Measurements from ENCODE around the gene DENND5B.
"Not testable (repeated sequence)": the region's sequence is repeated elsewhere in the genome, so short reads cannot be mapped to it uniquely, and the experiment has no call there.

The DENND5B gene

GRCh38 chr12:31471823-31472222, 119.1 kb downstream of the DENND5B start:
- no peak for DNase-seq (ENCODE audit: low read depth)

- DNase-seq (ENCODE audit: low read depth): no peak
These were observed 119.9 kb downstream of the DENND5B start for GRCh38 chr12:31471051-31471450.

- no peak for DNase-seq (ENCODE audit: low read depth)
These were observed 120.5 kb downstream of the DENND5B start for GRCh38 chr12:31470459-31470858.

DNA sequence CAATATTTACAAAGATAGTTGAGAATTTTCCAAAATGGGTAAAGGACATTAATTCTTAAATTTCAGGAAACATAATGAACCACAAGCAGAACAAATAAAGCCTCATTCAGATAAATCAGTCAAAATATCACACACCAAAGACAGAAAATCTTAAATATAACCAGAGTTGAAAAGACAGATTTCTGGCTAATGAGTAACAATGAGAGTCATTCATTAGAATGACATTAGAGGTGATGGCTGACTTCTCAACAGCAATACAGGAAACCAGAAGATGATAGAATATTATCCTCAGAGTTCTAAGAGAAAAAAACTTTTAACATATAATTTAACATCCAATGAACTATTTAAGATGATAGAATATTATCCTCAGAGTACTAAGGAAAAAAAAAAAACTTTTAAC, 124.2 kb downstream of the DENND5B start:
- DNase-seq (ENCODE audit: low read depth): no peak

GRCh38 chr12:31465002-31465401, 125.9 kb downstream of the DENND5B start:
- no peak for DNase-seq (ENCODE audit: low read depth)

- no peak for DNase-seq (ENCODE audit: low read depth)
These were observed 130.9 kb downstream of the DENND5B start for GRCh38 chr12:31460024-31460423.

GRCh38 chr12:31456562-31456961, 134.4 kb downstream of the DENND5B start:
- no peak for DNase-seq (ENCODE audit: low read depth)

- DNase-seq (ENCODE audit: low read depth): no peak
These were observed 146.2 kb downstream of the DENND5B start for GRCh38 chr12:31444736-31445135.

GRCh38 chr12:31440586-31440985, 150.3 kb downstream of the DENND5B start:
- DNase-seq (ENCODE audit: low read depth): no peak

GRCh38 chr12:31440134-31440533, 150.8 kb downstream of the DENND5B start:
- DNase-seq (ENCODE audit: low read depth): no peak

DNA sequence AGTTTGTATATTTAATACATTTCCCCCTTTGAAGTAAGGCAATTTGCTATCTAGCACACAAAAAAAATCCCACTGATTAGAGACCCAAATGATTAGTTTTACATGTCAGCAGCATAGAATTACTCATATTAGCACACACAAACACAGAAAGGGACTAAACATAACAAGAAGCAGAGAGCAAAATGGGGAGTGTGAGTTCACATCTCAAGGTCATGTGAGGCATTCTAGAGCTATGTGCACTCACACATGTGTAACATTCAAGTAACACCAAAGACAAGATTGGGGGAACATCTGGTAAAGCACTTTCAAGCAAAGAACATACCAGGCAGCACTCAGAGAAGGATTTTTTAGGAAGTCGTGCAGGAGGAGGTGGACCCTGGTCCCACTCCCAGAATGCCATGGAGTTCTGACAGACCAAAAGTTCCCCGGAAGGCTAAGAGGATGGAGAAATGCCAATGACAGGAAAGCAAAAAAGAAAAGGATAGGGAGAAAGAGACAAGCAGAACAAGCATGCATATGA, 159.2 kb downstream of the DENND5B start:
- DNase-seq (ENCODE audit: low read depth): no peak

DNA sequence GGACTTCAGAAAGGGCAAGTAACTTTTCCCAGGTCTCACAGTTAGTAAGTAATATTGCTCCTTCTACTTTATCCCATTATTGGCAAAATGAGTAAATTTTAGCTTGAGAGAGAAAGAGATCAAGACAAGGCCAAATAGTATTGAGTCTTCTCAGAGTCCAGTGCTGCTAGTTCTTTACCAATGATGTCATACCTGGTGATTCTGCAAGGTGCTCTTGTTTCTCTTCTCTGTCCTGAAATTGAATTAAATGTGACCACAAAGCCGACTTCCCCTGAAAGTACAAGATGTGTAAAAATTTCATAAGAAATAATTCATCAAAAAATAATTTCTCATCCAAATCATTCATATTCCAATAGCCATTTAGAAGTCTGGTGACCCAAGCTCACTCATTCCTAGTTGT, 167.5 kb downstream of the DENND5B start:
- no peak for DNase-seq (ENCODE audit: low read depth)

DNA sequence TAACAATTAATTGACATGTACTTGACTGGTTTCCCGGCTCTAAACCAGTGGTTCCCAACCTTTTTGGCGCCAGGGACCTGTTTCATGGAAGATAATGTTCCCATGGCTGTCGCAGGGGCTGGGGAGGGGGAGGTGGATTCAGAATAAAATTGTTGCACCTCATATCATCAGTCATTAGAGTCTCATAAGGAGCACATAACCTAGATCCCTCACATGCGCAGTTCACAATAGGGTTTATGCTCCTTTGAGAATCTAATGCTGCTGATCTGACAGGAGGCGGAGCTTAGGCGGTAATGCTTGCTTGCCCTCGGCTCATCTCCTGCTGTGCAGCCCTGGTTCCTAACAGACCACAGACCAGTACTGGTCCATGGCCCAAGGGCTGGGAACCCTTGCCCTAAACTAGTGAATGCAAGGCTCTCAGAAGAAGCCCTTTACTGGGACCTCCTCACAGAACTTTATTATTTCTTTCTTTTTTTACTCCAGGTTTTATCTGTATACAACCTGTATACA, 178.6 kb downstream of the DENND5B start:
- DNase-seq (ENCODE audit: low read depth): no peak

GRCh38 chr12:31408763-31409162, 182.2 kb downstream of the DENND5B start:
- DNase-seq (ENCODE audit: low read depth): no peak

GRCh38 chr12:31407562-31407961, 183.4 kb downstream of the DENND5B start:
- DNase-seq (ENCODE audit: low read depth): no peak

DNA sequence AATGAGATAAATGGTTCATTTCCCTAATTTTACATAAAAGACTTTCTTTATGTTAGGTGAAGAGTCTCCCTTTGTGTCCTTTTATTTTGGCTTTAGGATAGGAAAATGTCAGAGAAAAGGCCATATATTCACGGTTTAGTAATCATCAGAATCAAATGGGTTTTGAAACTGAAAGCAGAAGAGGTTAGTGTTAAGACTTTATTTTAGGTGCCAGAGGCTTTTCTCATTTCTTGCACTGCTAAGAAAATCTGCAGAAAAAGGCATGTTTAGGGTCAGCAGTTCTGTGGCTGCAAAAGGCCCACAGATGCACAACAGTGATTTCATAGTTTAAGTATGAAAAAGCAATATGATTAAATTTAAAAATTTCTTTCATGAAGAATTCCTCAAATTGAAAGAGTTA, 184.6 kb downstream of the DENND5B start:
- DNase-seq (ENCODE audit: low read depth): no peak

GRCh38 chr12:31405021-31405420, 185.9 kb downstream of the DENND5B start:
- DNase-seq (ENCODE audit: low read depth): no peak

DNA sequence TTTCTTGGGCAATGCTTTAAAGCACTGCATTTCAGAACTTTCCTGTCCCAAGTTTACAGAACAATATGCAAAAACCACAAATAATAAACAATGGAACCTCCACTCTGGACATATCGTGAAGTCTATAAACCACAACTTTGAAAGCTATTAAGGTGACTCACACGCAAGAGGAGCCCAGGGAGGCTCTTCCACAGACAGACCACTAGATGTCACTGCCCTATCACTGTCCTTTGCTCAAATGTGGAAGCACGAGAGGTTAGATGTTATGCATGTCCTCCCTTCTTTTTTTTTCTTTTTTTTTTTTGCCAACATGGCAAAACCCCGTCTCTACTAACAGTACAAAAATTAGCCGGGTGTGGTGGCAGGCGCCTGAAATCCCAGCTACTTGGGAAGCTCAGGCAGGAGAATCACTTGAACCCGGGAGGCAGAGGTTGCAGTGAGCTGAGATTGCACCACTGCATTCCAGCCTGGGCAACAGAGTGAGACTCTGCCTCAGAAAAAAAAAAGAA, 187.8 kb downstream of the DENND5B start:
- not testable (repeated sequence) for DNase-seq (ENCODE audit: low read depth)

- DNase-seq (ENCODE audit: low read depth): no peak
These were observed 197.9 kb downstream of the DENND5B start for GRCh38 chr12:31393004-31393550.

- no peak for DNase-seq (ENCODE audit: low read depth)
These were observed 199.9 kb downstream of the DENND5B start for GRCh38 chr12:31390991-31391390.

DNA sequence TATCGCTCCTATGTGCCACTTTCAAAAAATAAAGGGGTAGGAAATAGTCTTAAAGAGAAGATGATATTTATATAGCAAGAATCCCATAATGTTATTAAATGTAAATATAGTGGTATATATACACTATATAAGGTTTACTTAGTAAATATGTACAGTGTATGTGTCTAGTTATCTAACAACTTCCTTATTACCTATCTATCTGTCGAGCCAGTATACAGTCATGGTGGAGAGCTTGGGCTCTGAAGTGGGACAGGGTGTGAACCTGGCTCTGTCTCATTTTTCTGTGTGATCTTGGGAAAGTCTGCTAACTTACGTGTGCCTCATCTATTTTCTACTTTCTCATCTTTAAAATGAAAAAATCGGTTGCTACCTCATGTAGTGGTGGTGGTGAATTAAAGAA, 202.2 kb downstream of the DENND5B start:
- DNase-seq (ENCODE audit: low read depth): no peak

DNA sequence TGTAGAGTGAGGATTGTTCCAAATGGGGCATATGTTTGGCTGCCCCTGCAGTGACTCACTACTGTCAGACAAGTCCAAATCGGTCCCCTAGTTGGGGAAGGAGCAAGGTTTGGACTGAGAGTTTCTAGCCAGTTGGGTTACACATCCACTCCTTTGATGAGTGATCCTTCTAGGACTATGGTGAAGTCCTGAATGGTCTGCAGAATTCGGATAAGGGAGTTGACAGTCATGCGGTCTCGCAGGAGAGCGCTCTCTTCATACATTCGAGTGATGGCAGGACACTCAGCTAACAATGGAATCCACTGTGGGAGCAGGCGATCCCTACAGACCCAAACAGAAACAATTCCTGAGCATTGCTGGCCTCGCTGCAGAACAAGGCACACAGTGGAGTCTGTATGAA, 203.5 kb downstream of the DENND5B start:
- no peak for DNase-seq (ENCODE audit: low read depth)

DNA sequence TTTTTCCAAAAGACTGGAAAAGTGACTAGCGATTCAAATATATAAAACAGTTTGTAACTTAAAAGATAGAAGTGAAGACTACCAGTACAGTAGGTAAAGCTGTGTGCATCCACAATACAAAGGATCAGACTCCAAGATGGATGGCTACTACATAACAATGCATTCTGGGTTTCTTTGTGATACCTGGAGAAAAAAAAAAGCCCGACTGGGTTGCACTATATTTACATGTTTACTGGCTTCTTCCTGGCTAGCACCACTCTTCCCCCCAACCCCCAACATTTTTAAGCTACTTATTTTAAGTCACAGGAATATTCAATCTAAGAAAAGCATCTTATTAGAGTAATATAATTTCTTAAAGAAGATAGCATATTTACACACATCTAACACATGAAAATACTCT, 203.9 kb downstream of the DENND5B start:
- DNase-seq (ENCODE audit: low read depth): no peak

DNA sequence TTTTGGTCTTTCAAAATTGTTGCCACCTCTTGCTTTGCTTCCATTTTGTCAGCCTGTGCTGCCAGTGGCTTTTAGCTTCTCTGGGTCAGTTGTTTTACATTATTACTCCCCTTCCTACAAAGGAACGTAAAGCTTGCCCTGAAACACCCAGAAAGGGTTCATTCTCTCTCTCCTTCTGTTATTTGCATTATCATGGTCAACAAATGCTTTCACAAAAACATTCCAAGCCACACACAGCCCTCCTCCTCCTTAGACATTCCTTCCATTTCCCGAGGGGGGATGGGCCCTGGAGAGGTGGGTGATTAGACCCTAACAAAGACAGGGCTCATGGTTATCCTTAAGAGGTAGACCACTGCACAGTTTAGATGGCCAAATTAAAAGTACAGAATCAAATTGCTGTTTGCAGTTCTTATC, 204.6 kb downstream of the DENND5B start:
- DNase-seq (ENCODE audit: low read depth): no peak
